Right lung (tissue), 5 donors: Measurements from ENCODE around the gene DIO3. TPM values are rescaled to one million over a fixed set of nuclear protein-coding genes. Genes with fewer than 3 reads are reported as not detected.

Source experiments
- DNase-seq, 2 donors: peaks; one replicate each; pipeline ENCODE4 v3.0.0-alpha.2; 2013
- polyA plus RNA-seq, 5 donors: library from polyadenylated mRNA; unstranded; fragments of 120-200 nt; gene quantifications; one replicate each; pipeline versions ENCODE4 v1.2.1 to v1.2.3, GENCODE V29; 2013; ENCODE audit warnings: inconsistent platforms in 1 of 5, low replicate concordance in 1 of 5; ENCODE audit not compliant: insufficient read length in 5 of 5, insufficient read depth in 1 of 5

The DIO3 gene
- polyA plus RNA-seq, 5 donors = 0.08 to 0.61 (median 0.37) TPM

GRCh38 chr14:101595887-101596721, 34.8 kb downstream of the DIO3 start:
- DNase-seq = no peak

- no peak for DNase-seq
Measured at GRCh38 chr14:101596742-101597141, 35.4 kb downstream of the DIO3 start.

- DNase-seq = no peak
Measured at GRCh38 chr14:101598159-101598558, 36.9 kb downstream of the DIO3 start.

GRCh38 chr14:101598571-101599233, 37.4 kb downstream of the DIO3 start:
- DNase-seq = no peak

- no peak for DNase-seq
Measured at GRCh38 chr14:101599234-101599885, 38.1 kb downstream of the DIO3 start.

GRCh38 chr14:101600336-101600890, 39.1 kb downstream of the DIO3 start:
- DNase-seq = no peak

- no peak for DNase-seq
Measured at GRCh38 chr14:101600891-101601605, 39.8 kb downstream of the DIO3 start.

- no peak for DNase-seq
Measured at GRCh38 chr14:101601606-101602465, 40.5 kb downstream of the DIO3 start.

GRCh38 chr14:101602466-101602840, 41.2 kb downstream of the DIO3 start:
- DNase-seq = no peak

GRCh38 chr14:101603096-101603495, 41.8 kb downstream of the DIO3 start:
- no peak for DNase-seq

- no peak for DNase-seq
Measured at GRCh38 chr14:101604228-101604934, 43.1 kb downstream of the DIO3 start.

GRCh38 chr14:101604935-101605780, 43.9 kb downstream of the DIO3 start:
- no peak for DNase-seq

- no peak for DNase-seq
Measured at GRCh38 chr14:101605836-101606235, 44.5 kb downstream of the DIO3 start.

Other genes with a start within 250 kb of the DIO3 start
- 100 to 1,000 TPM in 4 of 5 donors, 10 to 100 TPM in 1; 85.5 to 131 (median 116) TPM for gene PPP2R5C, start 200.2 kb downstream of the DIO3 start, polyA plus RNA-seq